ENCODE measurements around the gene GRHPR. TPM values are rescaled to one million over a fixed set of nuclear protein-coding genes. Genes with fewer than 3 reads are reported as not detected.

The GRHPR gene
- polyA plus RNA-seq, 2 of the 4 experiments (the other 2 are of a cell fraction), result 111 to 146 TPM

GRCh38 chr9:37456817-37457216, 34.3 kb downstream of the GRHPR start:
- no peak for FAIRE-seq
- TF ChIP-seq CEBPB (IDR thresholded peaks at IDR 0.05) (no peak), MAFK (IDR thresholded peaks at IDR 0.05; ENCODE audit: partially characterized antibody) (no peak), ZNF302 (CRISPR knock-in tag; IDR thresholded peaks at IDR 0.05) (no peak)
- Histone ChIP-seq H3K4me2 (no peak overlapping the region), H3K4me1 (peaks cover 59% of the 10 kb centered on the region), H3K4me3 (no peak overlapping the region), H3K9me3 (no peaks in the 10 kb centered on the region), H3K27ac (no peak overlapping the region)
- ChIA-PET POLR2A (interaction anchor here (1.7 kb wide), 1 partner anchor 9 kb away, joined by 9 read pairs; the partner anchor contains the start of gene ZBTB5), CTCF (interaction anchor here (1.4 to 3.8 kb wide), 3 partner anchors 10 to 42 kb away, joined by 3 to 15 read pairs (median 5); no protein-coding TSS in a partner anchor)
- no peak for ATAC-seq
- 89% methylated on average over 1 of the region's 1 CpG for WGBS (ENCODE audit: missing lambda C conversion rate)
- no peak for DNase-seq (ENCODE audit: low read depth in 1 of 2, low spot score in 1 of 2)

DNA sequence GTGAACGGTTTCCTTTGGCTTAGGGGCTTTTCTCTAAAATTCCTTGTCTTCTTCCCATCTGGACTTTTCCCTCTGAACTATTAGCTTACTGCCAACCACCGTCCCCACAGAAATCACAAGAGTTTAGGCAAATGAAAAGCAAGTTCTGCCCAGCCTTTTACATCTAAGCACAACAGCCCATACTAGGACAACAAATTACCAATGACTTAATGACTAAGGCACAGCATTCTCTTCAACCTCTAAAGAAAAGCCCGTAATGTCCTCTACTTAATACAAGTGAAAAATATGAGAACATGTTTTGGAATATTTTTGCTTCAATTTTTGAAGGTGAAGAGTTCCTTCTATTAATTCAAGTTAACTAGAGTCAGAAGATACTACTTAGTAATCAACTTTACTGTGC, 41.5 kb downstream of the GRHPR start:
- no peaks in the 10 kb centered on the region for H3K9me3 ChIP-seq
- ATAC-seq (no peak), FAIRE-seq (no peak), DNase-seq (ENCODE audit: low read depth in 1 of 2, low spot score in 1 of 2) (no peak)
- TF ChIP-seq SMC3 (IDR thresholded peaks at IDR 0.05) (no peak), FOSB (CRISPR knock-in tag; IDR thresholded peaks at IDR 0.05) (no peak), TP53 (CRISPR knock-in tag; IDR thresholded peaks at IDR 0.05) (no peak), HOXA7 (CRISPR knock-in tag; IDR thresholded peaks at IDR 0.05) (no peak), EHF (CRISPR knock-in tag; IDR thresholded peaks at IDR 0.05) (no peak), RFX5 (IDR thresholded peaks at IDR 0.05) (no peak), ELK1 (IDR thresholded peaks at IDR 0.05; ENCODE audit: low read depth, low read length) (no peak), HMGXB4 (CRISPR knock-in tag; IDR thresholded peaks at IDR 0.05; ENCODE audit: borderline replicate concordance) (no peak), JUN (IDR thresholded peaks at IDR 0.05) (no peak)
- ChIA-PET CTCF (interaction anchor here (2.9 kb wide), 1 partner anchor 50 kb away, joined by 9 read pairs; no protein-coding TSS in a partner anchor), POLR2A (interaction anchor here (1.6 kb wide), 1 partner anchor 22 kb away, joined by 5 read pairs; no protein-coding TSS in a partner anchor)
- peaks cover 32% of the 10 kb centered on the region for H3K4me1 ChIP-seq
- peak overlapping the region; percentile 98 for H3K4me2 ChIP-seq
- WGBS (ENCODE audit: missing lambda C conversion rate), result 5% methylated on average over 3 of the region's 3 CpGs
- H3K27ac ChIP-seq, result peak overlapping the region; percentile 97 to 99
- H3K4me3 ChIP-seq, result peak overlapping the region; percentile 55

DNA sequence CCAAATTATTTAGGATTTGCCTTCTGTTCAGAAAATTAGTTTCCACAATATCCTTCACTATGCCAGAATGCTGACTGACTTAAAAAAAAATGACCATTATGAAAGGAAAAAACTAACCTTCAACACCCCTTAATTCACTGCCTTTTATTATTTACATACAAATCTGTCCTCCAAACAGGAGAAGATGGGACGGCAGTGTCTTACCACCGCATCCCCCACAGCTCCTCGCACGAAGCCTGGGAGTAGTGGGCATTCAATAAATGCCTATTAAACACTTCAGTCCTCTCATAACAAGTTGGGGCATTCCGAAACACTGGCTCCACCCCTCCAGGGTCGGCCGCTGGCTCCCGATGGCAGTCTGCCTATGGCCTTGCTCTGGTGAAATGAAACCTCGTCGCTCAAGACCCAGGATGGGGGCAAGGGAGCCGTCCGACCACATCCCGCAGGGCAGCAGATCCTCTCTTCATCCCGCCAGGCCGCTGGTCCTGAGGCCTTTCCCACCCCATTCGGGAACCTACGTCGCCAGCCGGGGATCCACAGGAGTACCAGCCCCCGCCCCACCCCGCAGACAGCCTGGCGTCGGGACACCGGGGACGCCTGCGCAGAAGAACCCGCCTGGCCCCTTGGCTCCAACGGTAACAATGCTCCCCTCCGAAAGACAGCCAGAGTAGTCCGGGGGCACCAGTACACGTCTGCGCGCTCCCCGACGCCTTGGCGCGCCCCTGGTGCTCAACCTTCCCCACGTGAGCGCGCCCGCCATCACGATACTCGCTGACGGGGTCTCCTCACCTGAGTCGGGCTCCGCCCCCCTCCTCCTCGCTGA, 42.1 kb downstream of the GRHPR start:
- Histone ChIP-seq H3K27ac (peak overlapping the region; percentile 97 to 99), H3K4me1 (peaks cover 32% of the 10 kb centered on the region), H3K4me3 (peak overlapping the region; percentile 55), H3K9me3 (no peaks in the 10 kb centered on the region), H3K4me2 (peak overlapping the region; percentile 98)
- ChIA-PET POLR2A (interaction anchor here (0.6 to 2.4 kb wide), 21 partner anchors 8 to 396 kb away, joined by 3 to 28 read pairs (median 5); partner anchors contain the start of genes DCAF10, FBXO10, GRHPR and POLR1E), CTCF (interaction anchor here (2.9 kb wide), 1 partner anchor 50 kb away, joined by 9 read pairs; no protein-coding TSS in a partner anchor)
- WGBS (ENCODE audit: missing lambda C conversion rate), result under 1% methylated on average over 27 of the region's 47 CpGs
- DNase-seq (ENCODE audit: low read depth in 1 of 2, low spot score in 1 of 2), result peak in 1 of 2 experiments; percentile 70
- ATAC-seq, result peak; percentile 52 to 63
- FAIRE-seq, result no peak
- TF ChIP-seq HEYL (CRISPR knock-in tag; IDR thresholded peaks at IDR 0.05), result no peak
- TF ChIP-seq RAD21 (conservative IDR thresholded peaks at IDR 0.05 in 1 of 2, IDR thresholded peaks at IDR 0.05 in 1 of 2), result no peak
- TF ChIP-seq ZNF302 (CRISPR knock-in tag; IDR thresholded peaks at IDR 0.05), result no peak
- TF ChIP-seq JUN (IDR thresholded peaks at IDR 0.05), result peak in 1 of 2 experiments; percentile 66; a peak in 3 of 5 replicates
- TF ChIP-seq E2F6 (IDR thresholded peaks at IDR 0.05; ENCODE audit: borderline replicate concordance, low read depth), result peak; percentile 70
- TF ChIP-seq FOSL2 (IDR thresholded peaks at IDR 0.05), result no peak
- no peak for TF ChIP-seq FOSL2 (CRISPR knock-in tag; IDR thresholded peaks at IDR 0.05)
- TF ChIP-seq, protein P1, sequence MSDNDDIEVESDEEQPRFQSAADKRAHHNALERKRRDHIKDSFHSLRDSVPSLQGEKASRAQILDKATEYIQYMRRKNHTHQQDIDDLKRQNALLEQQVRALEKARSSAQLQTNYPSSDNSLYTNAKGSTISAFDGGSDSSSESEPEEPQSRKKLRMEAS (IDR thresholded peaks at IDR 0.05), result peak; percentile 73
- peak; percentile 68; the same call in 1 of the 2 replicates for TF ChIP-seq PHF8 (IDR thresholded peaks at IDR 0.05; ENCODE audit: borderline replicate concordance, low read depth)
- TF ChIP-seq POLR2A (IDR thresholded peaks at IDR 0.05; ENCODE audit: low read length), result peak; percentile 58
- 0 out of 2 replicates have a peak, but pooled peaks have one; percentile 60 for TF ChIP-seq HOXA7 (CRISPR knock-in tag; IDR thresholded peaks at IDR 0.05)
- no peak for TF ChIP-seq POLR2AphosphoS2 (conservative IDR thresholded peaks at IDR 0.05; ENCODE audit: low read length)
- TF ChIP-seq JUNB (IDR thresholded peaks at IDR 0.05), result no peak
- no peak for TF ChIP-seq HMGXB4 (CRISPR knock-in tag; IDR thresholded peaks at IDR 0.05; ENCODE audit: borderline replicate concordance)
- no peak for TF ChIP-seq RCOR1 (IDR thresholded peaks at IDR 0.05; ENCODE audit: low read depth, low read length)
- TF ChIP-seq KDM5A (IDR thresholded peaks at IDR 0.05), result no peak
- TF ChIP-seq MYC (IDR thresholded peaks at IDR 0.05; ENCODE audit: borderline replicate concordance, low read length), result peak; percentile 66; the same call in 1 of the 2 replicates
- TF ChIP-seq ESRRA (IDR thresholded peaks at IDR 0.05; ENCODE audit: borderline replicate concordance, low read length), result no peak
- TF ChIP-seq EHF (CRISPR knock-in tag; IDR thresholded peaks at IDR 0.05), result no peak
- TF ChIP-seq TP53 (CRISPR knock-in tag; IDR thresholded peaks at IDR 0.05), result no peak
- TF ChIP-seq KDM1A (IDR thresholded peaks at IDR 0.05; ENCODE audit: low read depth), result no peak

Measured in A549 (cell line).